Astrocyte (in vitro differentiated cells and primary cell): ENCODE results near the gene TYK2. TPM values are rescaled to one million over a fixed set of nuclear protein-coding genes. Genes with fewer than 3 reads are reported as not detected.
A peak's percentile ranks its signal among the peaks of the same experiment; 100 is the strongest.

Experiments
- DNase-seq: peaks from one replicate; pipeline ENCODE4 v3.0.0-alpha.2; 2010; ENCODE audit warnings: low read depth
- FAIRE-seq: peaks from 2 replicates; lab custom pipeline; 2011; peaks lifted over from hg19 to GRCh38; lab: Jason Lieb, UNC
- H2AFZ ChIP-seq: 2 replicates; pipeline ENCODE4 v1.6.0; 2012; ENCODE audit warnings: low read depth, low read length, inconsistent platforms
- H3K27ac ChIP-seq: 2 replicates; pipeline ENCODE4 v1.5.1; 2011; ENCODE audit warnings: low read depth, low read length, inconsistent platforms
- H3K27me3 ChIP-seq: 2 replicates; pipeline ENCODE4 v1.6.0; 2011; ENCODE audit warnings: low read length, inconsistent platforms; ENCODE audit not compliant: insufficient read depth
- H3K36me3 ChIP-seq: 2 replicates; pipeline ENCODE4 v1.5.1; 2011; ENCODE audit warnings: low read length, inconsistent platforms; ENCODE audit not compliant: insufficient read depth
- H3K4me1 ChIP-seq: 2 replicates; pipeline ENCODE4 v1.5.1; 2011; ENCODE audit warnings: low read length, inconsistent platforms; ENCODE audit not compliant: insufficient read depth
- H3K4me2 ChIP-seq: 2 replicates; pipeline ENCODE4 v1.6.0; 2012; ENCODE audit warnings: low read length, inconsistent platforms
- H3K4me3 ChIP-seq: 2 replicates; pipeline ENCODE4 v1.5.1; 2011; ENCODE audit warnings: low read depth, mild to moderate bottlenecking, low read length, inconsistent platforms; ENCODE audit not compliant: insufficient read depth
- H3K79me2 ChIP-seq: 2 replicates; pipeline ENCODE4 v1.6.0; 2012; ENCODE audit warnings: mild to moderate bottlenecking, low read length, inconsistent platforms; ENCODE audit not compliant: insufficient read depth
- H3K9ac ChIP-seq: 2 replicates; pipeline ENCODE4 v1.6.0; 2012; ENCODE audit warnings: mild to moderate bottlenecking, low read length, inconsistent platforms
- H3K9me3 ChIP-seq: 2 replicates; pipeline ENCODE4 v1.5.1; 2012; ENCODE audit warnings: low read depth, mild to moderate bottlenecking, low read length, inconsistent platforms; ENCODE audit not compliant: insufficient read depth
- H4K20me1 ChIP-seq: 2 replicates; pipeline ENCODE4 v1.6.0; 2012; ENCODE audit warnings: low read length, inconsistent platforms; ENCODE audit not compliant: insufficient read depth
- H3K27ac Mint-ChIP-seq: one replicate; pipeline ENCODE4 v1.8.0; 2021; ENCODE audit warnings: mild to moderate bottlenecking, mixed read lengths; ENCODE audit not compliant: unreplicated experiment
- H3K27me3 Mint-ChIP-seq: one replicate; pipeline ENCODE4 v1.8.0; 2021; ENCODE audit warnings: low read depth, mixed read lengths; ENCODE audit not compliant: unreplicated experiment
- H3K36me3 Mint-ChIP-seq: one replicate; pipeline ENCODE4 v1.8.0; 2021; ENCODE audit warnings: low read depth, mixed read lengths; ENCODE audit not compliant: unreplicated experiment
- H3K4me1 Mint-ChIP-seq: one replicate; pipeline ENCODE4 v1.8.0; 2021; ENCODE audit warnings: low read depth, mixed read lengths; ENCODE audit not compliant: unreplicated experiment
- H3K4me3 Mint-ChIP-seq: one replicate; pipeline ENCODE4 v1.8.0; 2021; ENCODE audit warnings: mild to moderate bottlenecking, moderate library complexity, mixed read lengths; ENCODE audit not compliant: unreplicated experiment
- H3K9me3 Mint-ChIP-seq: one replicate; pipeline ENCODE4 v1.8.0; 2021; ENCODE audit warnings: mild to moderate bottlenecking, mixed read lengths; ENCODE audit not compliant: unreplicated experiment
- CTCF ChIP-seq: IDR thresholded peaks from 2 replicates; pipeline ENCODE4 v1.5.1; 2011; ENCODE audit warnings: low read depth, mild to moderate bottlenecking, inconsistent platforms, low read length, moderate library complexity; ENCODE audit not compliant: insufficient read depth
- EZH2 ChIP-seq: IDR thresholded peaks from 2 replicates; pipeline ENCODE4 v1.6.1; 2012; ENCODE audit warnings: mild to moderate bottlenecking, low read length, inconsistent platforms; ENCODE audit not compliant: insufficient read depth
- total RNA-seq: library from RNA; stranded (reverse); gene quantifications from 2 replicates; pipeline ENCODE4 v1.2.1, GENCODE V29; 2021

Gene TYK2
- total RNA-seq, 1 donor from 2014 or later = 76.5 TPM

- no peak overlapping the region for H3K4me3 ChIP-seq
- peaks cover 22% of the 10 kb centered on the region for H3K36me3 Mint-ChIP-seq
- TF ChIP-seq EZH2 (no peak), CTCF (no peak)
- no peak overlapping the region for H3K4me2 ChIP-seq
- no peak overlapping the region for H2AFZ ChIP-seq
- H3K79me2 ChIP-seq = peaks cover 73% of the 10 kb centered on the region
- no peaks in the 10 kb centered on the region for H3K27me3 Mint-ChIP-seq
- H3K36me3 ChIP-seq = peaks cover 17% of the 10 kb centered on the region
- no peak overlapping the region for H3K27ac ChIP-seq
- no peak for FAIRE-seq
- no peaks in the 10 kb centered on the region for H3K27me3 ChIP-seq
- H3K9me3 Mint-ChIP-seq = no peaks in the 10 kb centered on the region
- H3K4me1 Mint-ChIP-seq = peaks cover 15% of the 10 kb centered on the region
- H4K20me1 ChIP-seq = peaks cover 74% of the 10 kb centered on the region
- H3K27ac Mint-ChIP-seq = no peak overlapping the region
- H3K4me3 Mint-ChIP-seq = no peak overlapping the region
- no peak for DNase-seq
- peak overlapping the region; percentile 23 for H3K9ac ChIP-seq
- no peaks in the 10 kb centered on the region for H3K9me3 ChIP-seq
- peaks cover 16% of the 10 kb centered on the region for H3K4me1 ChIP-seq
Measured at GRCh38 chr19:10398819-10399218, 18.4 kb upstream of the TYK2 start.

- H4K20me1 ChIP-seq = peaks cover 63% of the 10 kb centered on the region
- no peak for FAIRE-seq
Measured at GRCh38 chr19:10395917-10396316, 15.5 kb upstream of the TYK2 start.

More at GRCh38 chr19:10395917-10396316, 15.5 kb upstream of the TYK2 start:
- Histone ChIP-seq H3K36me3 (peaks cover 26% of the 10 kb centered on the region), H3K9ac (no peak overlapping the region), H3K4me3 (no peak overlapping the region), H3K27me3 (no peaks in the 10 kb centered on the region), H3K79me2 (peaks cover 49% of the 10 kb centered on the region), H3K27ac (no peak overlapping the region), H3K4me2 (no peak overlapping the region), H3K9me3 (no peaks in the 10 kb centered on the region), H2AFZ (no peak overlapping the region), H3K4me1 (peaks cover 4% of the 10 kb centered on the region)
- no peak for DNase-seq
- Mint-ChIP-seq H3K36me3 (peaks cover 18% of the 10 kb centered on the region), H3K4me1 (peaks cover 4% of the 10 kb centered on the region), H3K27me3 (no peaks in the 10 kb centered on the region), H3K4me3 (no peak overlapping the region), H3K27ac (no peak overlapping the region), H3K9me3 (no peaks in the 10 kb centered on the region)
- TF ChIP-seq EZH2 = no peak
- no peak for TF ChIP-seq CTCF
